ENCODE results near the gene PPP3R1.

Gene PPP3R1

GRCh38 chr2:68251855-68252399, 405 bp downstream of the PPP3R1 start:
- peak in 1 of 3 donors; percentile 42 for DNase-seq
- Histone ChIP-seq H3K4me3 (ENCODE audit: control insufficient read depth in 1 of 7, extremely low read depth in 1 of 7, insufficient read depth in 4 of 7, low read depth in 2 of 7, low read length in 6 of 7) (peak overlapping the region; percentile 80 to 99 (median 95)), H3K36me3 (ENCODE audit: control insufficient read depth in 4 of 4, insufficient read depth in 4 of 4, low read length in 3 of 4) (peaks cover 0 to 8% (median 2%) of the 10 kb centered on the region in 4 experiments), H3K27ac (ENCODE audit: insufficient read depth in 1 of 2, low read depth in 1 of 2, low read length in 2 of 2, poor library complexity in 1 of 2, severe bottlenecking in 2 of 2) (peak overlapping the region; percentile 79 to 91), H3K4me1 (ENCODE audit: control extremely low read depth in 1 of 4, control insufficient read depth in 4 of 4, insufficient read depth in 4 of 4, low read length in 3 of 4) (peaks cover 37 to 57% (median 45%) of the 10 kb centered on the region in 4 experiments), H3K9me3 (ENCODE audit: control extremely low read depth in 1 of 5, control insufficient read depth in 4 of 5, insufficient read depth in 2 of 5, low read depth in 1 of 5, low read length in 4 of 5) (no peaks in the 10 kb centered on the region), H3K27me3 (replicated peaks in 2 of 5; ENCODE audit: control insufficient read depth in 4 of 5, insufficient read depth in 5 of 5, low read length in 4 of 5) (no peaks in the 10 kb centered on the region)
- ChIA-PET POLR2A (interaction anchor here (1.0 kb wide), 1 partner anchor 21 kb away, joined by 3 read pairs; no protein-coding TSS in a partner anchor), CTCF (interaction anchor here (0.8 to 1.6 kb wide), 3 partner anchors 30 to 60 kb away, joined by 3 to 4 read pairs (median 3); no protein-coding TSS in a partner anchor)
- under 1% methylated on average over 49 of the region's 78 CpGs for WGBS (ENCODE audit: insufficient coverage)

DNA sequence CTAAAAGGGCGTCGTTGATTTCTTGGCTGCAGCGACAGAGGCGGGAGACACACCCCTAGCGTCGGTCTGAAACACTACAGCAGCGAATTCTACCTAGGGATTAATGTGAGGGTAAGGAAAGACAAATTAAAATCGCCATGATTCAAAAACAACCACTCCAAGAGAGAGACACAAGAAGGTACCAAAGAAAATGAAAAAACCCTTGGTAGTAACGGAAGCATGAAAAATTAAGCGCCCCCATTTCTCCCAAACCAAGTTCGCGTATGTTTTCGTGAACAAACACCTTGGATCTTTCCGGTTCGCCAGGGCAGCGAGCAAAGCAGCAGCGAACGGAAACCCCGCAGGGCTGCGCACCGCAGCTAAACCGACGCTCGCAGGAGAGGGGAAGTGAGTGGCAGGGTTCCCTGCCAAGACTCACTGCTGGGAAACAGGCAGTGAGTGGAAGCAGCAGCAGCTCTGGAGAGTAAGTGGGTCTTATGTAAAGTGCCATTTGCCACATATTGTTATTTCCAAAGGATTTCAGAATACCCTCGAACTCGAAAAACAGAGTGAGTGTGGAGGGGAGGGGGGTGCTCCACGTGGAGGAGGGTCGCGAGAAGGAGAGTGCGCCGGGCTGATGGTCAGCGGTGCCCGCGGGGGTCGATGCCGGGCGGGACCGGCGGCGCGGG, 1.0 kb downstream of the PPP3R1 start:
- CTCF ChIA-PET = interaction anchor here (0.6 to 1.8 kb wide), 8 partner anchors 10 to 58 kb away, joined by 3 to 6 read pairs (median 4); no protein-coding TSS in a partner anchor

DNA sequence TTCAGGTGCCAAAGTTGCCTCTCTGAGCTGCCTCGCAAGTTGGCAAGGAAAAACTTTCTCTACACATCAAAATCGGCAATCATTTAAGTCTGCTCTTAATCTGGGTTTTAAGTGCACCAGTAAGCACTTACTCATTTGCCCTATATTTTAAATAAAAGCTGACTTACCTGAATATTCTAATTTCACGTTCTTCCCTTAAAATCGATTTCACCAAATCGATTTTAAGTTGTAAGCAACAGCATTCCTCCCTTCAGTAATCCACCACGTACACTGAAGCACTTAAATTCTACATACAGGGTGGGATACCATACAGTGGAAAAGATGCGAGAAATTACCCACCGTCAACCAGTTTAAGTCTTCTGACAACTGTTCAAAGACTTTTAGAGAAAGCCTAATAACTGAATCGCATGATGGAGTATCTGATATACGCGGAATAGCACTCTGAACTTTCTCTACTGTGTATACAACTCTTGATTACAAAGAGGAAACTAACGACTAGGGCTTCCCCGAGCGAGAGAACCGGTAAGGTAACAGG, 1.6 kb downstream of the PPP3R1 start:
- DNase-seq = peak in 1 of 3 donors; percentile 23
- ChIA-PET CTCF (interaction anchor here (0.6 to 1.8 kb wide), 15 partner anchors 9 to 131 kb away, joined by 3 to 7 read pairs (median 5); no protein-coding TSS in a partner anchor), POLR2A (no interaction called here)
- Histone ChIP-seq H3K4me3 (ENCODE audit: control insufficient read depth in 1 of 7, extremely low read depth in 1 of 7, insufficient read depth in 4 of 7, low read depth in 2 of 7, low read length in 6 of 7) (peak overlapping the region; percentile 80 to 99 (median 95)), H3K9me3 (ENCODE audit: control extremely low read depth in 1 of 5, control insufficient read depth in 4 of 5, insufficient read depth in 2 of 5, low read depth in 1 of 5, low read length in 4 of 5) (no peaks in the 10 kb centered on the region), H3K4me1 (ENCODE audit: control extremely low read depth in 1 of 4, control insufficient read depth in 4 of 4, insufficient read depth in 4 of 4, low read length in 3 of 4) (peaks cover 36 to 65% (median 47%) of the 10 kb centered on the region in 4 experiments), H3K27ac (ENCODE audit: insufficient read depth in 1 of 2, low read depth in 1 of 2, low read length in 2 of 2, poor library complexity in 1 of 2, severe bottlenecking in 2 of 2) (peak overlapping the region; percentile 79 to 91), H3K27me3 (replicated peaks in 2 of 5; ENCODE audit: control insufficient read depth in 4 of 5, insufficient read depth in 5 of 5, low read length in 4 of 5) (no peaks in the 10 kb centered on the region), H3K36me3 (ENCODE audit: control insufficient read depth in 4 of 4, insufficient read depth in 4 of 4, low read length in 3 of 4) (peaks cover 0 to 8% (median 2%) of the 10 kb centered on the region in 4 experiments)
- 7% methylated on average over 10 of the region's 15 CpGs for WGBS (ENCODE audit: insufficient coverage)

More for the DNA sequence above, 1.0 kb downstream of the PPP3R1 start:
- Histone ChIP-seq H3K4me3 (ENCODE audit: control insufficient read depth in 1 of 7, extremely low read depth in 1 of 7, insufficient read depth in 4 of 7, low read depth in 2 of 7, low read length in 6 of 7) (peak overlapping the region; percentile 80 to 99 (median 95)), H3K27me3 (replicated peaks in 2 of 5; ENCODE audit: control insufficient read depth in 4 of 5, insufficient read depth in 5 of 5, low read length in 4 of 5) (no peaks in the 10 kb centered on the region), H3K9me3 (ENCODE audit: control extremely low read depth in 1 of 5, control insufficient read depth in 4 of 5, insufficient read depth in 2 of 5, low read depth in 1 of 5, low read length in 4 of 5) (no peaks in the 10 kb centered on the region), H3K27ac (ENCODE audit: insufficient read depth in 1 of 2, low read depth in 1 of 2, low read length in 2 of 2, poor library complexity in 1 of 2, severe bottlenecking in 2 of 2) (peak overlapping the region; percentile 79 to 91), H3K4me1 (ENCODE audit: control extremely low read depth in 1 of 4, control insufficient read depth in 4 of 4, insufficient read depth in 4 of 4, low read length in 3 of 4) (peaks cover 37 to 63% (median 49%) of the 10 kb centered on the region in 4 experiments), H3K36me3 (ENCODE audit: control insufficient read depth in 4 of 4, insufficient read depth in 4 of 4, low read length in 3 of 4) (peaks cover 0 to 8% (median 2%) of the 10 kb centered on the region in 4 experiments)
- under 1% methylated on average over 13 of the region's 41 CpGs for WGBS (ENCODE audit: insufficient coverage)
- POLR2A ChIA-PET = no interaction called here
- peak; percentile 92 to 95 (median 94) for DNase-seq

GRCh38 chr2:68250196-68250595, 2.1 kb downstream of the PPP3R1 start:
- Histone ChIP-seq H3K27me3 (replicated peaks in 2 of 5; ENCODE audit: control insufficient read depth in 4 of 5, insufficient read depth in 5 of 5, low read length in 4 of 5) (no peaks in the 10 kb centered on the region), H3K36me3 (ENCODE audit: control insufficient read depth in 4 of 4, insufficient read depth in 4 of 4, low read length in 3 of 4) (peaks cover 0 to 8% (median 2%) of the 10 kb centered on the region in 4 experiments), H3K4me3 (ENCODE audit: control insufficient read depth in 1 of 7, extremely low read depth in 1 of 7, insufficient read depth in 4 of 7, low read depth in 2 of 7, low read length in 6 of 7) (peak overlapping the region in 6 of 7 experiments; percentile 80 to 99 (median 97)), H3K27ac (ENCODE audit: insufficient read depth in 1 of 2, low read depth in 1 of 2, low read length in 2 of 2, poor library complexity in 1 of 2, severe bottlenecking in 2 of 2) (peak overlapping the region; percentile 79 to 91), H3K4me1 (ENCODE audit: control extremely low read depth in 1 of 4, control insufficient read depth in 4 of 4, insufficient read depth in 4 of 4, low read length in 3 of 4) (peaks cover 33 to 62% (median 49%) of the 10 kb centered on the region in 4 experiments), H3K9me3 (ENCODE audit: control extremely low read depth in 1 of 5, control insufficient read depth in 4 of 5, insufficient read depth in 2 of 5, low read depth in 1 of 5, low read length in 4 of 5) (no peaks in the 10 kb centered on the region)
- ChIA-PET POLR2A (no interaction called here), CTCF (interaction anchor here (0.7 to 1.8 kb wide), 16 partner anchors 9 to 132 kb away, joined by 3 to 7 read pairs (median 4); no protein-coding TSS in a partner anchor)
- peak in 2 of 3 donors; percentile 59 to 66 for DNase-seq
- WGBS (ENCODE audit: insufficient coverage) = no CpG with 5 or more reads among the region's 5 CpGs

DNA sequence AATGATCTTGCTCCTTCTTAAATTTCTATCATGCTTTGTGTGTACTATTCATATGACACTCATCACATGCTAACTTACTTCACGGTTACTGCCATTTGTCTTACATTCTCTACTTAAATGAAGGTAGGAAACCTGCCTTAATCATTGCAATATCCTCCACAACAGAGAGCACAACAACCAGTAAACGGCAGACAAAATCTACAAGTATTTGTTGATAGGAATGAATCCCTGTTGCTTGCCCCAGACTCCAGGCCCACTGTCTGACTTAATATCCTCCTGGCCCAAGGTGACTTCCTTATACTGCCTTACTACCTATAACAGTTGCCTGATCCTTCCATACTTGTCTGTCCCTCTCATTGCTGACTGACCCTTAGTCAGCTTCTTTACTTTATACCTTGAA, 3.5 kb downstream of the PPP3R1 start:
- Histone ChIP-seq H3K4me3 (ENCODE audit: control insufficient read depth in 1 of 7, extremely low read depth in 1 of 7, insufficient read depth in 4 of 7, low read depth in 2 of 7, low read length in 6 of 7) (peak overlapping the region in 5 of 7 experiments; percentile 26 to 99 (median 50)), H3K4me1 (ENCODE audit: control extremely low read depth in 1 of 4, control insufficient read depth in 4 of 4, insufficient read depth in 4 of 4, low read length in 3 of 4) (peaks cover 22 to 58% (median 47%) of the 10 kb centered on the region in 4 experiments), H3K36me3 (ENCODE audit: control insufficient read depth in 4 of 4, insufficient read depth in 4 of 4, low read length in 3 of 4) (peaks cover 0 to 8% (median 2%) of the 10 kb centered on the region in 4 experiments), H3K27me3 (replicated peaks in 2 of 5; ENCODE audit: control insufficient read depth in 4 of 5, insufficient read depth in 5 of 5, low read length in 4 of 5) (no peaks in the 10 kb centered on the region), H3K9me3 (ENCODE audit: control extremely low read depth in 1 of 5, control insufficient read depth in 4 of 5, insufficient read depth in 2 of 5, low read depth in 1 of 5, low read length in 4 of 5) (no peaks in the 10 kb centered on the region), H3K27ac (ENCODE audit: insufficient read depth in 1 of 2, low read depth in 1 of 2, low read length in 2 of 2, poor library complexity in 1 of 2, severe bottlenecking in 2 of 2) (peak overlapping the region; percentile 79 to 91)
- no peak for DNase-seq
- POLR2A ChIA-PET = no interaction called here
- WGBS (ENCODE audit: insufficient coverage) = 50% methylated on average over 1 of the region's 2 CpGs
- CTCF ChIA-PET = interaction anchor here (0.6 to 1.8 kb wide), 5 partner anchors 19 to 115 kb away, joined by 3 to 5 read pairs (median 3); no protein-coding TSS in a partner anchor

DNA sequence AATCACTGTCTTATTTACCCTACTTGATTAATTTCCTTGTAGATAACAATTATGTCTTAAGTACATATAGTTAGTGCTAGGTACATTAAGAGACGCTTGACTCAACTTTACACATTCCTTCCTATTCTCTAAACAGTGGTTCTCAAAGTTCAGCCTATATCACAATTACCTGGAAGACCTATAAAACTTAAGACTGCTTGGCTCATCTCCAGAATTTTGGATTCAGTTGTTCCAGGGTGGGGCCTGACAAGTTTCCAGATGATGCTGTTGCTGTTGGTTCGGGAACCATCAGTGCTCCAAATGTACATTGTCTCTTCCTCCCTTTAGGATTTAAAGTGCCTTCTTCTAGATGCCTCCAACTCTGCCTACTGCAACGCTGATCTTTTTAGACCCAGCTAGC, 4.0 kb downstream of the PPP3R1 start:
- Histone ChIP-seq H3K27ac (ENCODE audit: insufficient read depth in 1 of 2, low read depth in 1 of 2, low read length in 2 of 2, poor library complexity in 1 of 2, severe bottlenecking in 2 of 2) (peak overlapping the region in 1 of 2 experiments; percentile 91), H3K27me3 (replicated peaks in 2 of 5; ENCODE audit: control insufficient read depth in 4 of 5, insufficient read depth in 5 of 5, low read length in 4 of 5) (no peaks in the 10 kb centered on the region), H3K4me1 (ENCODE audit: control extremely low read depth in 1 of 4, control insufficient read depth in 4 of 4, insufficient read depth in 4 of 4, low read length in 3 of 4) (peaks cover 22 to 58% (median 47%) of the 10 kb centered on the region in 4 experiments), H3K36me3 (ENCODE audit: control insufficient read depth in 4 of 4, insufficient read depth in 4 of 4, low read length in 3 of 4) (peaks cover 0 to 8% (median 2%) of the 10 kb centered on the region in 4 experiments), H3K4me3 (ENCODE audit: control insufficient read depth in 1 of 7, extremely low read depth in 1 of 7, insufficient read depth in 4 of 7, low read depth in 2 of 7, low read length in 6 of 7) (peak overlapping the region in 4 of 7 experiments; percentile 30 to 99 (median 68)), H3K9me3 (ENCODE audit: control extremely low read depth in 1 of 5, control insufficient read depth in 4 of 5, insufficient read depth in 2 of 5, low read depth in 1 of 5, low read length in 4 of 5) (no peaks in the 10 kb centered on the region)
- ChIA-PET POLR2A (no interaction called here), CTCF (interaction anchor here (0.6 to 1.2 kb wide), 3 partner anchors 18 to 44 kb away, joined by 3 read pairs; no protein-coding TSS in a partner anchor)
- WGBS (ENCODE audit: insufficient coverage) = 100% methylated on average over 1 of the region's 3 CpGs
- no peak for DNase-seq

Data from common myeloid progenitor, CD34-positive (primary cell).